PC-3 (cell line): ENCODE measurements around the gene IL1RAP. TPM values are rescaled to one million over a fixed set of nuclear protein-coding genes. Genes with fewer than 3 reads are reported as not detected.

Source experiments
- ATAC-seq: fragments of 200-7000 bp; cut with Tn5 transposase; 2 replicates; pipeline ENCODE4 v1.9.1; 2020; ENCODE audit warnings: mild to moderate bottlenecking, moderate library complexity
- BruUV-seq: library from RNA; stranded (reverse); fragments of 400-500 nt; replicated peaks from 2 replicates; lab custom pipeline; 2021; lab: Mats Ljungman, UMichigan
- CTCF ChIA-PET: fragments of 300-600 bp; sonication (Branson Sonifier 250); formaldehyde crosslinking; loops from one replicate; lab custom pipeline; 2022; ENCODE audit warnings: antibody characterized with exemption; lab: Charles Lee
- POLR2A ChIA-PET: fragments of 300-600 bp; sonication (Branson Sonifier 250); formaldehyde crosslinking; loops from one replicate; lab custom pipeline; 2022; ENCODE audit warnings: antibody characterized with exemption; ENCODE audit not compliant: unreplicated experiment; lab: Charles Lee
- DNase-seq: peaks from one replicate; pipeline ENCODE4 v3.0.0-alpha.2; 2015
- H2AFZ ChIP-seq: fragments of 300-600 bp; sonication (generic); 2 replicates; pipeline ENCODE4 v1.6.0; 2016; ENCODE audit warnings: antibody characterized with exemption, low read length
- H3F3A ChIP-seq: fragments of 300-600 bp; sonication (generic); one replicate; pipeline ENCODE4 v1.6.0; 2017; ENCODE audit warnings: antibody characterized with exemption, low read length, control low read depth, mild to moderate bottlenecking; ENCODE audit not compliant: unreplicated experiment
- H3K27ac ChIP-seq: fragments of 300-600 bp; sonication (generic); 2 replicates; pipeline ENCODE4 v1.5.1; 2016; ENCODE audit warnings: mild to moderate bottlenecking, low read length
- H3K27me3 ChIP-seq: fragments of 300-600 bp; sonication (generic); 2 replicates; pipeline ENCODE4 v1.6.1; 2016; ENCODE audit warnings: low read length, mixed read lengths
- H3K36me3 ChIP-seq: fragments of 300-600 bp; sonication (generic); 2 replicates; pipeline ENCODE4 v1.6.1; 2016; ENCODE audit warnings: low read depth, mixed run types, low read length, mixed read lengths
- H3K4me1 ChIP-seq: fragments of 300-600 bp; sonication (generic); 2 replicates; pipeline ENCODE4 v1.5.1; 2016; ENCODE audit warnings: low read length; ENCODE audit not compliant: insufficient read depth
- H3K4me2 ChIP-seq: fragments of 300-600 bp; sonication (generic); 2 replicates; pipeline ENCODE4 v1.6.0; 2016; ENCODE audit warnings: low read length
- H3K4me3 ChIP-seq: fragments of 300-600 bp; sonication (generic); 2 replicates; pipeline ENCODE4 v1.5.1; 2016; ENCODE audit warnings: mild to moderate bottlenecking, low read length, mixed read lengths
- H3K79me2 ChIP-seq: fragments of 300-600 bp; sonication (generic); 2 replicates; pipeline ENCODE4 v1.6.1; 2017; ENCODE audit warnings: low read length, mixed read lengths
- H3K9ac ChIP-seq: fragments of 300-600 bp; sonication (generic); 2 replicates; pipeline ENCODE4 v1.6.0; 2016; ENCODE audit warnings: mild to moderate bottlenecking, low read length
- H3K9me2 ChIP-seq: fragments of 300-600 bp; sonication (generic); replicated peaks from 2 replicates; pipeline ENCODE4 v1.6.1; 2016; ENCODE audit warnings: mixed run types, low read length, mixed read lengths
- H3K9me3 ChIP-seq: fragments of 300-600 bp; sonication (generic); 2 replicates; pipeline ENCODE4 v1.6.1; 2016; ENCODE audit warnings: low read length, mixed read lengths
- H4K20me1 ChIP-seq: fragments of 300-600 bp; sonication (generic); 2 replicates; pipeline ENCODE4 v1.6.1; 2016; ENCODE audit warnings: low read length, mixed read lengths
- CTCF ChIP-seq: fragments of 300-600 bp; sonication (generic); conservative IDR thresholded peaks from 2 replicates; pipeline ENCODE4 v1.5.1; 2017; ENCODE audit warnings: antibody characterized with exemption, low read depth, mild to moderate bottlenecking, low read length
- EZH2 ChIP-seq: fragments of 300-600 bp; sonication (generic); IDR thresholded peaks from one replicate; pipeline ENCODE4 v1.6.1; 2017; ENCODE audit warnings: antibody characterized with exemption, mild to moderate bottlenecking, low read length; ENCODE audit not compliant: unreplicated experiment
- EZH2phosphoT487 ChIP-seq: fragments of 300-600 bp; sonication (generic); IDR thresholded peaks from 2 replicates; pipeline ENCODE4 v1.6.1; 2018; ENCODE audit warnings: mild to moderate bottlenecking, antibody characterized with exemption, low read length, borderline replicate concordance
- intact Hi-C: fragments of 100-400 bp; cut with micrococcal nuclease; formaldehyde crosslinking; loops from 2 replicates; pipeline ENCODE4 v1.9.0; 2023
- total RNA-seq: library from RNA; depleted of rRNA; stranded (reverse); fragments of >200 nt; gene quantifications from 2 replicates; pipeline ENCODE4 v1.2.3, GENCODE V29; 2014

Gene IL1RAP
- total RNA-seq, 1 experiment from 2014 or later, result 5.0 TPM

- CTCF ChIA-PET, result no interaction called here
- TF ChIP-seq EZH2phosphoT487 (no peak), CTCF (no peak), EZH2 (no peak)
- H3K4me2 ChIP-seq, result no peak overlapping the region
- no peaks in the 10 kb centered on the region for H4K20me1 ChIP-seq
- no peak overlapping the region for H3K27ac ChIP-seq
- no peaks in the 10 kb centered on the region for H3K79me2 ChIP-seq
- no peak for DNase-seq
- H3K9ac ChIP-seq, result no peak overlapping the region
- POLR2A ChIA-PET, result interaction anchor here (0.5 kb wide), 1 partner anchor 136 kb away, joined by 4 read pairs; no protein-coding TSS in a partner anchor
- no peak overlapping the region for H3K4me3 ChIP-seq
- no TSS peak for BruUV-seq
- ATAC-seq, result no peak
- no peaks in the 10 kb centered on the region for H3F3A ChIP-seq
- H2AFZ ChIP-seq, result no peak overlapping the region
- no peaks in the 10 kb centered on the region for H3K36me3 ChIP-seq
- intact Hi-C loops, result no loop called here
- no peaks in the 10 kb centered on the region for H3K4me1 ChIP-seq
- H3K9me3 ChIP-seq, result no peaks in the 10 kb centered on the region
- H3K9me2 ChIP-seq, result no peaks in the 10 kb centered on the region
- no peaks in the 10 kb centered on the region for H3K27me3 ChIP-seq
Measured at GRCh38 chr3:190579514-190580137, 65.7 kb downstream of the IL1RAP start.

GRCh38 chr3:190580417-190580816 lies 66.5 kb downstream of the IL1RAP start:
- no peak overlapping the region for H2AFZ ChIP-seq
- CTCF ChIA-PET, result no interaction called here
- H3K9me2 ChIP-seq, result no peaks in the 10 kb centered on the region
- no peaks in the 10 kb centered on the region for H3K36me3 ChIP-seq
- no peaks in the 10 kb centered on the region for H3K79me2 ChIP-seq
- intact Hi-C loops, result no loop called here
- no peak overlapping the region for H3K27ac ChIP-seq
- no peaks in the 10 kb centered on the region for H3K9me3 ChIP-seq
- TF ChIP-seq CTCF (no peak), EZH2 (no peak), EZH2phosphoT487 (no peak)
- H4K20me1 ChIP-seq, result no peaks in the 10 kb centered on the region
- DNase-seq (no peak), ATAC-seq (no peak)
- POLR2A ChIA-PET, result no interaction called here
- BruUV-seq, result no TSS peak
- no peaks in the 10 kb centered on the region for H3K27me3 ChIP-seq
- H3K4me1 ChIP-seq, result peaks cover 3% of the 10 kb centered on the region; the same call in 1 of the 2 replicates
- H3K4me2 ChIP-seq, result no peak overlapping the region
- H3F3A ChIP-seq, result no peaks in the 10 kb centered on the region
- H3K4me3 ChIP-seq, result no peak overlapping the region
- no peak overlapping the region for H3K9ac ChIP-seq

- intact Hi-C loops, result no loop called here
- H2AFZ ChIP-seq, result no peak overlapping the region
- no peak overlapping the region for H3K4me3 ChIP-seq
- DNase-seq (no peak), ATAC-seq (no peak)
- H3F3A ChIP-seq, result no peaks in the 10 kb centered on the region
- H3K9me2 ChIP-seq, result no peaks in the 10 kb centered on the region
- H3K4me1 ChIP-seq, result peaks cover 9% of the 10 kb centered on the region
- no peak overlapping the region for H3K9ac ChIP-seq
- no peaks in the 10 kb centered on the region for H4K20me1 ChIP-seq
- H3K27me3 ChIP-seq, result no peaks in the 10 kb centered on the region
- no peaks in the 10 kb centered on the region for H3K36me3 ChIP-seq
- H3K4me2 ChIP-seq, result no peak overlapping the region
- TF ChIP-seq EZH2phosphoT487 (no peak), EZH2 (no peak), CTCF (no peak)
- H3K27ac ChIP-seq, result no peak overlapping the region
- no TSS peak for BruUV-seq
- POLR2A ChIA-PET, result no interaction called here
- CTCF ChIA-PET, result no interaction called here
- H3K9me3 ChIP-seq, result no peaks in the 10 kb centered on the region
- no peaks in the 10 kb centered on the region for H3K79me2 ChIP-seq
Measured at GRCh38 chr3:190581041-190581541, 67.2 kb downstream of the IL1RAP start.
